ENCODE data around the gene RAB5A. TPM values are rescaled to one million over a fixed set of nuclear protein-coding genes. Genes with fewer than 3 reads are reported as not detected.
A peak's percentile ranks its signal among the peaks of the same experiment; 100 is the strongest.
"Not testable (repeated sequence)": the region's sequence is repeated elsewhere in the genome, so short reads cannot be mapped to it uniquely, and the experiment has no call there.

The RAB5A gene
- total RNA-seq (2014; rRNA removed; shearing (Covaris generic)) = 14.5 and 15.9 TPM in 2 replicates

- peak; percentile 88 for DNase-seq (ENCODE audit: low spot score)
Observed at GRCh38 chr3:19946832-19947548, at the start of gene RAB5A. TSS of gene RAB5A (plus strand) at chr3:19947097. CDS start at chr3:19950899, 3,802 bp downstream.

- no peak for DNase-seq (ENCODE audit: low spot score)
Observed at GRCh38 chr3:19898721-19899120, 48.2 kb upstream of the RAB5A start.

GRCh38 chr3:19899264-19899663 is 47.6 kb upstream of the RAB5A start:
- no peak for DNase-seq (ENCODE audit: low spot score)

- DNase-seq (ENCODE audit: low spot score) = not testable (repeated sequence)
Observed at GRCh38 chr3:19899833-19900232, 47.1 kb upstream of the RAB5A start.

- no peak for DNase-seq (ENCODE audit: low spot score)
Observed at GRCh38 chr3:19901337-19901736, 45.6 kb upstream of the RAB5A start.

- no peak for DNase-seq (ENCODE audit: low spot score)
Observed at GRCh38 chr3:19901918-19902317, 45.0 kb upstream of the RAB5A start.

- no peak for DNase-seq (ENCODE audit: low spot score)
Observed at GRCh38 chr3:19903649-19904048, 43.2 kb upstream of the RAB5A start.

GRCh38 chr3:19907523-19907922 is 39.4 kb upstream of the RAB5A start:
- no peak for DNase-seq (ENCODE audit: low spot score)

- DNase-seq (ENCODE audit: low spot score) = no peak
Observed at GRCh38 chr3:19911452-19911851, 35.4 kb upstream of the RAB5A start.

- no peak for DNase-seq (ENCODE audit: low spot score)
Observed at GRCh38 chr3:19917167-19917566, 29.7 kb upstream of the RAB5A start.

GRCh38 chr3:19920401-19921080 is 26.4 kb upstream of the RAB5A start:
- no peak for DNase-seq (ENCODE audit: low spot score)

GRCh38 chr3:19931180-19931692 is 15.7 kb upstream of the RAB5A start:
- DNase-seq (ENCODE audit: low spot score) = no peak

GRCh38 chr3:19931767-19932188 is 15.1 kb upstream of the RAB5A start:
- DNase-seq (ENCODE audit: low spot score) = no peak

- no peak for DNase-seq (ENCODE audit: low spot score)
Observed at GRCh38 chr3:19932422-19932821, 14.5 kb upstream of the RAB5A start.

- no peak for DNase-seq (ENCODE audit: low spot score)
Observed at GRCh38 chr3:19934098-19934566, 12.8 kb upstream of the RAB5A start, which contains the start of gene EFHB. TSS of gene EFHB (minus strand) at chr3:19934217. CDS start at chr3:19934018, 199 bp downstream.

GRCh38 chr3:19937459-19938294 is 9.2 kb upstream of the RAB5A start:
- DNase-seq (ENCODE audit: low spot score) = peak; percentile 2

- no peak for DNase-seq (ENCODE audit: low spot score)
Observed at GRCh38 chr3:19938295-19938627, 8.6 kb upstream of the RAB5A start.

- no peak for DNase-seq (ENCODE audit: low spot score)
Observed at GRCh38 chr3:19940643-19941042, 6.3 kb upstream of the RAB5A start.

- DNase-seq (ENCODE audit: low spot score) = no peak
Observed at GRCh38 chr3:19945534-19945933, 1.4 kb upstream of the RAB5A start.

- DNase-seq (ENCODE audit: low spot score) = no peak
Observed at GRCh38 chr3:19945969-19946831, 697 bp upstream of the RAB5A start.
